Gastroesophageal sphincter (tissue), 3 donors: ENCODE data around the gene DIAPH2.

Experiments used
- CTCF ChIP-seq, 4 experiments: fragments of 200-600 bp in 2 of 4; fragments of 450-650 bp in 2 of 4; sonication (generic) in 1 of 4; IDR thresholded peaks; one replicate each; pipeline ENCODE4 v1.5.1; 2017 to 2019; ENCODE audit warnings: antibody characterized with exemption in 4 of 4, mild to moderate bottlenecking in 2 of 4, moderate library complexity in 2 of 4
- EP300 ChIP-seq: sonication (generic); formaldehyde crosslinking; IDR thresholded peaks from one replicate; pipeline ENCODE4 v1.6.1; 2017; ENCODE audit warnings: antibody characterized with exemption, mild to moderate bottlenecking

GRCh38 chrX:96729868-96730643 lies 45.4 kb downstream of the DIAPH2 start:
- TF ChIP-seq CTCF (IDR thresholded peaks at IDR 0.05) (no peak), EP300 (no peak)
